ENCODE results near the gene CRTC3. TPM values are rescaled to one million over a fixed set of nuclear protein-coding genes. Genes with fewer than 3 reads are reported as not detected.

CRTC3 gene
- total RNA-seq, 1 donor from 2014 or later, result 14.1 TPM

DNA sequence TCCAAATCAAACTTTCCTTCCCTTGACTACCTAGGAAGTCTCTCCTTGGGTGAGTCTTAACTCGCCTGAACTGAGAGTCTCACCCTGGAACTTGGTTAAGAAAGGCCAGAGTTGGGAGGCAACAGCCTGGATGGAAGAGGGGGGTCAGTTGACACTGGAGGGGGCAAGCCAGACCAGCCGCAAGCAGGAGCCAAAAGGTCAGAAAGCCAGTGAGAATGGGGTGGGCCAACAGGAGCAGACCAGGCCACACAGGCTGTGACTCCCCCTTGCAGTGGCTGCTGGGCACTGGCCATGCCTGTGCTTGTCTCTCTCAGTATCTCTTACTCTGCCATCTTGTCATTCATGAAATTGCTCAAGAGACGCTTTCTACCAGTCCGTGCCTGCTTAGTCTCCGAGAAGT, 32.9 kb downstream of the CRTC3 start:
- Histone ChIP-seq H3K4me3 (ENCODE audit: low read depth, low read length) (no peak overlapping the region), H3K27me3 (ENCODE audit: control insufficient read depth, insufficient read depth, low read length) (no peaks in the 10 kb centered on the region), H3K36me3 (ENCODE audit: control insufficient read depth, insufficient read depth, low read length) (no peaks in the 10 kb centered on the region)
- no peak for DNase-seq (ENCODE audit: low read depth)
- no peak for TF ChIP-seq CTCF (IDR thresholded peaks at IDR 0.05; ENCODE audit: insufficient read depth, low read length, poor library complexity, severe bottlenecking)

- H3K36me3 ChIP-seq (ENCODE audit: control insufficient read depth, insufficient read depth, low read length), result no peaks in the 10 kb centered on the region
- no peak overlapping the region for H3K4me3 ChIP-seq (ENCODE audit: low read depth, low read length)
- no peak for TF ChIP-seq CTCF (IDR thresholded peaks at IDR 0.05; ENCODE audit: insufficient read depth, low read length, poor library complexity, severe bottlenecking)
- no peaks in the 10 kb centered on the region for H3K27me3 ChIP-seq (ENCODE audit: control insufficient read depth, insufficient read depth, low read length)
- DNase-seq (ENCODE audit: low read depth), result no peak
Measured at GRCh38 chr15:90563463-90563862, 33.7 kb downstream of the CRTC3 start.

DNA sequence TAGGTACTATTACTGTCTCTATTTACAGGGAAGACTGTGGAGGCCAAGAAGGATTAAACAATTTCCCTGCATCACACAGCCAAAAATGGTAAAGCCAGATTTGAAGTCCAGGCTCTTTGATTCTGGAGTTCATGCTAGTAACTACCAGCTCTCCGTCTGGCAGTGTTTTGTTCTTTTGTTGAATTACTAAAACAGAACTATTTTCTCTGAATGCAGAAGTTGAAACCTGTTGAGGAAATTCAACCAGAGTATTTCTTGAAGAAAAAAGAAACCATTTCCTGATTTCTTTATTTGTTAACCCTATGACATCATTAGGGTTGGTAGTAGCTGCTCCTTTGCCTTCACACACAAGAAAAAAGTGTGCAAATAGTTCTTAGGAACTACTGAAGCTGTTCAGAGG, 34.3 kb downstream of the CRTC3 start:
- no peaks in the 10 kb centered on the region for H3K36me3 ChIP-seq (ENCODE audit: control insufficient read depth, insufficient read depth, low read length)
- DNase-seq (ENCODE audit: low read depth), result no peak
- H3K4me3 ChIP-seq (ENCODE audit: low read depth, low read length), result no peak overlapping the region
- no peaks in the 10 kb centered on the region for H3K27me3 ChIP-seq (ENCODE audit: control insufficient read depth, insufficient read depth, low read length)
- no peak for TF ChIP-seq CTCF (IDR thresholded peaks at IDR 0.05; ENCODE audit: insufficient read depth, low read length, poor library complexity, severe bottlenecking)

DNA sequence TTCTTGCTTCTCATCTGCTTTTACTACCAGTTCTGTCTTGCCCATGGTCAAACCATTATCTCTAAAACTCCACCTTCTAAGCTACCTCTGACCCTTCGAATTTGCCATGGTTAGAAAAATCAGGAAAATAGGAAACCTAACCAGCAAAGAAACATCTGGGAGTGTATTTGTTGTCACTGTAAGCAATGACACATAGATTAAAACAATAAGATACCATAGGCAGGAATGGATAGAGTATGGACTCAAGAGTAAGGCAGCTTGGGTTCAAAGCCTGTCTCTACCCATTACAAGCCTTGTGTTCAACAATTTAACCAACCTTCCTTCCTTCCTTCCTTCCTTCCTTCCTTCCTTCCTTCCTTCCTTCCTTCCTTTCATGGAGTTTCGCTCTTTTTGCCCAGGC, 34.9 kb downstream of the CRTC3 start:
- DNase-seq (ENCODE audit: low read depth), result no peak
- H3K36me3 ChIP-seq (ENCODE audit: control insufficient read depth, insufficient read depth, low read length), result no peaks in the 10 kb centered on the region
- H3K4me3 ChIP-seq (ENCODE audit: low read depth, low read length), result no peak overlapping the region
- TF ChIP-seq CTCF (IDR thresholded peaks at IDR 0.05; ENCODE audit: insufficient read depth, low read length, poor library complexity, severe bottlenecking), result no peak
- no peaks in the 10 kb centered on the region for H3K27me3 ChIP-seq (ENCODE audit: control insufficient read depth, insufficient read depth, low read length)

GRCh38 chr15:90565866-90566265, 36.1 kb downstream of the CRTC3 start:
- no peak overlapping the region for H3K4me3 ChIP-seq (ENCODE audit: low read depth, low read length)
- TF ChIP-seq CTCF (IDR thresholded peaks at IDR 0.05; ENCODE audit: insufficient read depth, low read length, poor library complexity, severe bottlenecking), result no peak
- H3K36me3 ChIP-seq (ENCODE audit: control insufficient read depth, insufficient read depth, low read length), result no peaks in the 10 kb centered on the region
- DNase-seq (ENCODE audit: low read depth), result no peak
- H3K27me3 ChIP-seq (ENCODE audit: control insufficient read depth, insufficient read depth, low read length), result no peaks in the 10 kb centered on the region

DNA sequence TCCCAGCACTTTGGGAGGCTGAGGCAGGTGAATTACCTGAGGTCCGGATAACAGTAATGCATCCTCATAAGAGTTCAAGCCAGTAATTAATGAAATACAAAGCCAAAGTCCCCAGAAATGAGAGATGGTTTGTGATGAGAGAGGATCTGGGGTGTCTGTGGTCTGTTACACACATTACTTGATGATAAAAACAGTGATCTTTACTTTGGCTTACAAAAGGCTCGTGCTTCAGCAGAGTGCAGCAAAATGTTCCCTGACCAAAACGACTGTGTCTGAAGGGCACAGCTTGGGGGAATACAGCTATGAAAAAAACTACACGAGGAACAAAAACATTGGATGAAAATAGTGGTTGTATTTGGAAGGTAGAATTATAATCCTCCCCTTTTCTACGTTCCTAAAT, 40.9 kb downstream of the CRTC3 start:
- no peak for DNase-seq (ENCODE audit: low read depth)
- no peak for TF ChIP-seq CTCF (IDR thresholded peaks at IDR 0.05; ENCODE audit: insufficient read depth, low read length, poor library complexity, severe bottlenecking)
- Histone ChIP-seq H3K4me3 (ENCODE audit: low read depth, low read length) (no peak overlapping the region), H3K36me3 (ENCODE audit: control insufficient read depth, insufficient read depth, low read length) (no peaks in the 10 kb centered on the region), H3K27me3 (ENCODE audit: control insufficient read depth, insufficient read depth, low read length) (no peaks in the 10 kb centered on the region)

Measured in kidney epithelial cell (primary cell).